WI38 (cell line): ENCODE data around the gene L3MBTL4.
"Not testable (repeated sequence)": the region's sequence is repeated elsewhere in the genome, so short reads cannot be mapped to it uniquely, and the experiment has no call there.

Source experiments
- H3K4me3 ChIP-seq: 2 replicates; pipeline ENCODE4 v1.5.1; 2011; ENCODE audit warnings: low read depth, mild to moderate bottlenecking, control low read depth, low read length
- TF ChIP-seq, protein P1 (sequence below): IDR thresholded peaks from 2 replicates; pipeline ENCODE4 v1.5.1; 2012; ENCODE audit warnings: low read depth, mild to moderate bottlenecking, control low read depth, low read length

L3MBTL4 gene

DNA sequence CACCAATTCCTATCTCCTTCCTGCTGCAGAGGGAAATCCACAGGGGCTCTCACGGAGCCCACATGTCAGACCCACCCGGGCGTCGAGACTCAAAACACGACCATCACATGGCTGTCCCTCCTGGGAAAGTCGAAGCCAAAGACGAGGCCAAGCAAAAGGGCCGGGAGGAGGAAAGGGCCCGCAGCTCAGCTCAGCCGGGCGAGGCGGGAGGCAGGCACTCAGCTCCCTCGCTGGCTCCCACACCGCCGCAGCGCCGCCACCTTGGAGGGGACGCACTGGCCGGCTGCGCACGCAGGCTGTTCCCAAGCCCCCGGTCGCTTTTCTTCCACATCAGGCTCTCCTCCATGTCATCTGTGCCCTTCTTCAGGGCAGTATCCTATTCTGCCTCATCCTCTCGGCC is 130.4 kb downstream of the L3MBTL4 start:
- no peak overlapping the region for H3K4me3 ChIP-seq
- TF ChIP-seq, protein P1, sequence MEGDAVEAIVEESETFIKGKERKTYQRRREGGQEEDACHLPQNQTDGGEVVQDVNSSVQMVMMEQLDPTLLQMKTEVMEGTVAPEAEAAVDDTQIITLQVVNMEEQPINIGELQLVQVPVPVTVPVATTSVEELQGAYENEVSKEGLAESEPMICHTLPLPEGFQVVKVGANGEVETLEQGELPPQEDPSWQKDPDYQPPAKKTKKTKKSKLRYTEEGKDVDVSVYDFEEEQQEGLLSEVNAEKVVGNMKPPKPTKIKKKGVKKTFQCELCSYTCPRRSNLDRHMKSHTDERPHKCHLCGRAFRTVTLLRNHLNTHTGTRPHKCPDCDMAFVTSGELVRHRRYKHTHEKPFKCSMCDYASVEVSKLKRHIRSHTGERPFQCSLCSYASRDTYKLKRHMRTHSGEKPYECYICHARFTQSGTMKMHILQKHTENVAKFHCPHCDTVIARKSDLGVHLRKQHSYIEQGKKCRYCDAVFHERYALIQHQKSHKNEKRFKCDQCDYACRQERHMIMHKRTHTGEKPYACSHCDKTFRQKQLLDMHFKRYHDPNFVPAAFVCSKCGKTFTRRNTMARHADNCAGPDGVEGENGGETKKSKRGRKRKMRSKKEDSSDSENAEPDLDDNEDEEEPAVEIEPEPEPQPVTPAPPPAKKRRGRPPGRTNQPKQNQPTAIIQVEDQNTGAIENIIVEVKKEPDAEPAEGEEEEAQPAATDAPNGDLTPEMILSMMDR, result no peak

DNA sequence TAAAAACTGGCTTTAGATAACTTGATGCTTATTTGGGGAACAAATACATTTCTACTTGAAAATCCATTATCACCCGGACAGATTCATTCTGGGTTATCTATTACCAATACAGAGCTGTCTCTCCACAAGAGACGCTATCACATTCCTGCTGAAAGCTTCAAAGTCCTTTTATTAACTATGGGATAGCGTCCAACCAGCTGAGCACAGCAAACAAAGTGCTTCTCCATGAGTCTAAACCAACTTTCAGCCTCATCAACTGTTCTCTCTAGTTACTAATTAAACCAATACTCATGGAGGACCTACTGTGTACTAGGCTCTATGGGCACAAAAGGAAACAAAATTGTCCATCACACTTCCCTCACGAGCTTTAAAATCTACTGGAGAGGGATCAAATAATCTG is 132.8 kb downstream of the L3MBTL4 start:
- no peak overlapping the region for H3K4me3 ChIP-seq
- TF ChIP-seq, protein P1, result no peak

DNA sequence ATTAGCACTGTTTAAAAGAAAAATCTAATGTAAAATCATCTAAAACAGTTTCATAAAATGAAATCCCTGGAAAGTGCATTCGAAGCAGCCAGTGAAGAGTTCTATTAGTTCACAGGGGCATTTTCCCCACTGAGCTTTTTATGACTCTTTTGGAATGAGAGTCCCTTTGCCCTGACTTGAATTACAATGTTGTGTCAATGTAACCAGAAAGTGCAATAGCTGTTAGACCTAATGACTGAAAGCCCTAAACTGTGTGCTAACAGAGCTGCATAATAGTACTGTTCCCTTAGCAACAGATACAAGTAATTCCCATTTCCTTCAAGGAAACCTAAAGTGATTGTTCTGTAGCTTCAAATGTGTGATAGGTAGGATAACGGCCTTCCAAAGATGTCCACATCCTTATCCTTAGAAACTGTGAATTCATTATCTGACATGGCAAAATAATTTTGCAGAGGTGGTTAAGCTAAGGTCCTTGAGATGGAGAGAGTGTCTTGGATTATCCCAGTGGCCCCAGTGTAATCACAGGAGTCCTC is 134.4 kb downstream of the L3MBTL4 start:
- H3K4me3 ChIP-seq, result no peak overlapping the region
- TF ChIP-seq, protein P1, result no peak

DNA sequence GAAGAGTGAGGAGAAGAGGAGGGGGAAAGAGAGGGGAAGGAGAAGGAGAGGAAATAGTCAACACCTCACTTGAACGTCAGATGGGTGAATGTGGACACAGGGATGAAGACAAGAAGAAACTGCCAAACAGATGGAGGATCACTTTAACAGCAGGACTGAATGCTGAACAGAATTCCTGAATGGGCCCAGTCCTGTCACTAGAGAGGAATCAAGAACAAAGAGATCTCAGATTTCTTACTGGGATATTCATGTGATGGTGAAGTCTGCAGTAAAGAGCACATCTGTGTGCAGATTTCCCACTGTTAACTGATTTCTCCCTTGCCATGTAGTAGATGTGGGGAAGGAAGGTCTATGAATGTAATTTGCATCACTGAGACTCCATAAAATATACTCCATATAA is 135.4 kb downstream of the L3MBTL4 start:
- no peak overlapping the region for H3K4me3 ChIP-seq
- TF ChIP-seq, protein P1, result no peak

DNA sequence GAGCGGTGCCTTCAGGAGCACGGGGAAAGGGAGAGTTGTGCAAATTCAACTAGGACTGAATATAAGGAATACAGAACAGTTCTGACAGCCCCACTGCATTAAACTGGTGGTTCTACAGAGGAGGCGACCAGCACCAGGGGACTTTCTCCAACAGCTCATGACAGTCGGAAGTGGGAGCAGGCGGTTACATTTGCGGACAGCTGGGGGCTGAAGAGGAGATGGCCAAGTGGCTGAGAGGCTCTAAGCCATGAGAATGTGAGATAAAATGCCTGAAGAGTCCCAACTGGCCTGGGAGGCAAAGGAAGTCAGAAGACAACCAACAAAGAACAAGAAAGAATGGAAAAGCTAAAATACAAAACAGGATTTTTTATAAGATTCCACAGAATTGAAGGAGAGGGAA is 141.3 kb downstream of the L3MBTL4 start:
- TF ChIP-seq, protein P1, result no peak
- no peak overlapping the region for H3K4me3 ChIP-seq

DNA sequence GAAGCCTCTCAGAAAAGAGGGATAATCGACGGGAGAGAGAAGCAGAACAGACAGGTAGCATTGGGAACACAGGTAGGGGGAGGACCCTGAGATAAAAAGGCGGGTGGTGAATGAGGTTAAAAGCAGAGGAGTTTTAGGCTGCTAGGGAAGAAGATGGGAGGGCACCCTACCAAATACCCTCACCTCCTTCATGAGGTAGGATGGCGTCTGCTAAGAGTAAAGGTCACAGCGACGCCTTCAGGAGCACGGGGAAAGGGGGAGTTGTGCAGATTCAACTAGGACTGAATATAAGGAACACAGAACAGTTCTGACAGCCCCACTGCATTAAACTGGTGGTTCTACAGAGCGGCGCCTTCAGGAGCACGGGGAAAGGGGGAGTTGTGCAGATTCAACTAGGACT is 142.6 kb downstream of the L3MBTL4 start:
- not testable (repeated sequence) for H3K4me3 ChIP-seq

DNA sequence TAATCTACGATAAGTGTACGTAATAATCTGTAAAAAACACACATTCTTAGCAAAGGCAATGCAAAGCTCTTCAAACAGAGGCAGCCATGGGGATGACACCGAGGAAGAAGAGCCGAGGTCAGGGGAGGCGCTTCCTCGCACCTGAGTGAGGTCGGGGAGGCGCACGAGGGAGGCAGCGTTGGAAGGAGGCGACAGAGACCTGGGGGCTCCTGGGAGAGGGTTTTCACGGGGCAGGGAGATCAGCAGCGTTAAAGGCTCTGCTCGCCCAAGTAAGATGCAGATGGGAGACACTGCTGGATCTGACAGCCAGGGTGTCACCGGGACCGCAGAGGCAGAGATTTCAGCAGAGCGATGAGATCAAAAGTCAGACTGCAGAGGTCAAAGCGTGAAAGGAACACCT is 143.1 kb downstream of the L3MBTL4 start:
- TF ChIP-seq, protein P1, result no peak
- no peak overlapping the region for H3K4me3 ChIP-seq

DNA sequence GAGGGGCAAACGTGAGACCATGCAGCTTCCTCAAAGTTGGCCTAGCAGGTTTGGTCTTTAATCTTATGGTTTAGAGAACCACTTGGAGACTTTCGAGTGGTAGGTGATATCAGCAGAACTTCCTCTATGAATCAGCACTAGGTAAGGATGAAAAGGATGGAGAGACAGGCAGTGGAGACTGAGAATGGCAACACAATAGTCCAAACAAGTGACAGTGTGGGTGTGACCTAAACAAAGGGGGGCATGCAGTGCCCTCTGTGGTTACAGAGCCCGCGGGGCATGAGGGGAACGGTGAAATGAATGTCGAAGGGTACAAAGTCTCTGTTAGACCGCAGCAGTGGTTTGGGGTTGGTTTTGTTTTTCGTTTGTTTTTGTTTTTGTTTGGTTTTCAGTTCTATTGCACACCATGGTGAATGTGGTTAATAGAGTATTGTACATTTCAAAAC is 143.9 kb downstream of the L3MBTL4 start:
- H3K4me3 ChIP-seq, result no peak overlapping the region
- TF ChIP-seq, protein P1, result no peak
